Calu3 (cell line): ENCODE data around the gene TMPRSS2. TPM values are rescaled to one million over a fixed set of nuclear protein-coding genes. Genes with fewer than 3 reads are reported as not detected.

Experiments used
- BruUV-seq: library from RNA; stranded (reverse); fragments of 400-500 nt; replicated peaks from 2 replicates; lab custom pipeline; 2021; lab: Mats Ljungman, UMichigan
- CTCF ChIA-PET: fragments of 300-600 bp; sonication (Branson Sonifier 250); formaldehyde crosslinking; loops from one replicate; lab custom pipeline; 2022; ENCODE audit warnings: antibody characterized with exemption; lab: Charles Lee
- DNase-seq: peaks from one replicate; pipeline ENCODE4 v3.0.0; 2022
- H3K27ac Mint-ChIP-seq: one replicate; pipeline ENCODE4 v1.8.0; 2022; ENCODE audit warnings: mixed read lengths; ENCODE audit not compliant: unreplicated experiment
- H3K27me3 Mint-ChIP-seq: one replicate; pipeline ENCODE4 v1.8.0; 2022; ENCODE audit warnings: mixed read lengths; ENCODE audit not compliant: unreplicated experiment
- H3K36me3 Mint-ChIP-seq: one replicate; pipeline ENCODE4 v1.8.0; 2022; ENCODE audit warnings: mild to moderate bottlenecking, moderate library complexity, mixed read lengths; ENCODE audit not compliant: insufficient read depth, unreplicated experiment
- H3K4me1 Mint-ChIP-seq: one replicate; pipeline ENCODE4 v1.8.0; 2022; ENCODE audit warnings: mild to moderate bottlenecking, low read depth, mixed read lengths; ENCODE audit not compliant: unreplicated experiment
- H3K4me3 Mint-ChIP-seq: one replicate; pipeline ENCODE4 v1.8.0; 2022; ENCODE audit warnings: mild to moderate bottlenecking, low read depth, moderate library complexity, mixed read lengths; ENCODE audit not compliant: unreplicated experiment
- H3K9me3 Mint-ChIP-seq: one replicate; pipeline ENCODE4 v1.8.0; 2022; ENCODE audit warnings: low read depth, mixed read lengths; ENCODE audit not compliant: unreplicated experiment
- CTCF ChIP-seq: fragments of 200-600 bp; IDR thresholded peaks from one replicate; pipeline ENCODE4 v1.8.0; 2022; ENCODE audit warnings: antibody characterized with exemption; ENCODE audit not compliant: unreplicated experiment
- intact Hi-C: fragments of 100-400 bp; cut with micrococcal nuclease; formaldehyde crosslinking; loops from one replicate; pipeline ENCODE4 v1.10.0; 2022; ENCODE audit not compliant: unreplicated experiment
- total RNA-seq: library from RNA; stranded (reverse); gene quantifications from 2 replicates; pipeline ENCODE4 v1.2.3, GENCODE V29; 2022

TMPRSS2 gene
- total RNA-seq, 1 experiment from 2014 or later, result 13.1 TPM

- TF ChIP-seq CTCF, result no peak
- Mint-ChIP-seq H3K4me1 (peaks cover 5% of the 10 kb centered on the region), H3K36me3 (no peaks in the 10 kb centered on the region), H3K4me3 (no peak overlapping the region), H3K9me3 (peaks cover 5% of the 10 kb centered on the region), H3K27ac (no peak overlapping the region), H3K27me3 (no peaks in the 10 kb centered on the region)
- BruUV-seq, result no TSS peak
- no peak for DNase-seq
- intact Hi-C loops, result no loop called here
- CTCF ChIA-PET, result no interaction called here
Measured at GRCh38 chr21:41465176-41465781, 42.7 kb downstream of the TMPRSS2 start.

GRCh38 chr21:41460578-41461527 lies 47.1 kb downstream of the TMPRSS2 start:
- H3K9me3 Mint-ChIP-seq, result peaks cover 5% of the 10 kb centered on the region
- DNase-seq, result peak; percentile 69
- H3K36me3 Mint-ChIP-seq, result peaks cover 8% of the 10 kb centered on the region
- H3K27ac Mint-ChIP-seq, result no peak overlapping the region
- BruUV-seq, result no TSS peak
- no peaks in the 10 kb centered on the region for H3K27me3 Mint-ChIP-seq
- intact Hi-C loops, result loop anchor here (5.0 kb wide), 1 partner anchor 179 kb away; no protein-coding TSS in a partner anchor
- peaks cover 13% of the 10 kb centered on the region for H3K4me1 Mint-ChIP-seq
- CTCF ChIA-PET, result interaction anchor here (2.4 kb wide), 1 partner anchor 178 kb away, joined by 17 read pairs; no protein-coding TSS in a partner anchor
- no peak overlapping the region for H3K4me3 Mint-ChIP-seq
- TF ChIP-seq CTCF, result peak; percentile 65

GRCh38 chr21:41459884-41460534 lies 47.9 kb downstream of the TMPRSS2 start:
- no peak for TF ChIP-seq CTCF
- no peak overlapping the region for H3K27ac Mint-ChIP-seq
- H3K9me3 Mint-ChIP-seq, result peaks cover 5% of the 10 kb centered on the region
- no TSS peak for BruUV-seq
- CTCF ChIA-PET, result interaction anchor here (2.4 kb wide), 1 partner anchor 177 kb away, joined by 17 read pairs; no protein-coding TSS in a partner anchor
- no peaks in the 10 kb centered on the region for H3K27me3 Mint-ChIP-seq
- peaks cover 13% of the 10 kb centered on the region for H3K4me1 Mint-ChIP-seq
- DNase-seq, result no peak
- intact Hi-C loops, result loop anchor here (5.0 kb wide), 1 partner anchor 178 kb away; no protein-coding TSS in a partner anchor
- H3K4me3 Mint-ChIP-seq, result no peak overlapping the region
- H3K36me3 Mint-ChIP-seq, result peaks cover 8% of the 10 kb centered on the region

- no peak overlapping the region for H3K27ac Mint-ChIP-seq
- H3K4me1 Mint-ChIP-seq, result peaks cover 13% of the 10 kb centered on the region
- H3K27me3 Mint-ChIP-seq, result no peaks in the 10 kb centered on the region
- TSS peak; percentile 66 for BruUV-seq
- TF ChIP-seq CTCF, result no peak
- intact Hi-C loops, result no loop called here
- no peaks in the 10 kb centered on the region for H3K9me3 Mint-ChIP-seq
- no peak overlapping the region for H3K4me3 Mint-ChIP-seq
- no peak for DNase-seq
- CTCF ChIA-PET, result interaction anchor here (2.4 kb wide), 1 partner anchor 176 kb away, joined by 17 read pairs; no protein-coding TSS in a partner anchor
- H3K36me3 Mint-ChIP-seq, result peaks cover 8% of the 10 kb centered on the region
Measured at GRCh38 chr21:41458559-41458958, 49.4 kb downstream of the TMPRSS2 start.
